GM19099 (cell line): ENCODE results near the gene SCFD2.

Source experiments
- POLR2A ChIP-seq: IDR thresholded peaks from 3 replicates; pipeline ENCODE4 v1.6.1; 2011; ENCODE audit warnings: low read depth; ENCODE audit not compliant: insufficient read length; ENCODE audit errors: extremely low read depth

Gene SCFD2

GRCh38 chr4:53365486-53366300 lies at the start of gene SCFD2:
TSS of gene SCFD2 (minus strand) at chr4:53366061.
- TF ChIP-seq POLR2A = peak; percentile 86

- no peak for TF ChIP-seq POLR2A
Measured at GRCh38 chr4:53380221-53380620, 14.4 kb upstream of the SCFD2 start.

GRCh38 chr4:53378171-53378482 lies 12.3 kb upstream of the SCFD2 start:
- no peak for TF ChIP-seq POLR2A

GRCh38 chr4:53377319-53378170 lies 11.7 kb upstream of the SCFD2 start, which contains the start of gene FIP1L1:
TSS of gene FIP1L1 (plus strand) at chr4:53377641. CDS start at chr4:53377839, 198 bp downstream.
- peak; percentile 93 for TF ChIP-seq POLR2A

GRCh38 chr4:53376900-53377299 lies 11.0 kb upstream of the SCFD2 start:
- no peak for TF ChIP-seq POLR2A

GRCh38 chr4:53374777-53375258 lies 9.0 kb upstream of the SCFD2 start:
- TF ChIP-seq POLR2A = no peak

- TF ChIP-seq POLR2A = no peak
Measured at GRCh38 chr4:53371843-53372521, 6.1 kb upstream of the SCFD2 start.

- no peak for TF ChIP-seq POLR2A
Measured at GRCh38 chr4:53371049-53371448, 5.2 kb upstream of the SCFD2 start.

- no peak for TF ChIP-seq POLR2A
Measured at GRCh38 chr4:53367721-53368120, 1.9 kb upstream of the SCFD2 start.

GRCh38 chr4:53366301-53366716 lies 448 bp upstream of the SCFD2 start:
- no peak for TF ChIP-seq POLR2A

GRCh38 chr4:53365121-53365485 lies 758 bp downstream of the SCFD2 start:
- TF ChIP-seq POLR2A = no peak

GRCh38 chr4:53364624-53365023 lies 1.2 kb downstream of the SCFD2 start:
- TF ChIP-seq POLR2A = no peak

GRCh38 chr4:53362093-53362492 lies 3.8 kb downstream of the SCFD2 start:
- TF ChIP-seq POLR2A = no peak

GRCh38 chr4:53361451-53361850 lies 4.4 kb downstream of the SCFD2 start:
- TF ChIP-seq POLR2A = no peak

GRCh38 chr4:53355930-53356521 lies 9.8 kb downstream of the SCFD2 start:
- no peak for TF ChIP-seq POLR2A
